Measurements from ENCODE around the gene KDM4B. TPM values are rescaled to one million over a fixed set of nuclear protein-coding genes. Genes with fewer than 3 reads are reported as not detected.
A peak's percentile ranks its signal among the peaks of the same experiment; 100 is the strongest.

Gene KDM4B
- total RNA-seq, 6 experiments from 2014 or later: 17.0 to 27.2 (median 20.3) TPM

DNA sequence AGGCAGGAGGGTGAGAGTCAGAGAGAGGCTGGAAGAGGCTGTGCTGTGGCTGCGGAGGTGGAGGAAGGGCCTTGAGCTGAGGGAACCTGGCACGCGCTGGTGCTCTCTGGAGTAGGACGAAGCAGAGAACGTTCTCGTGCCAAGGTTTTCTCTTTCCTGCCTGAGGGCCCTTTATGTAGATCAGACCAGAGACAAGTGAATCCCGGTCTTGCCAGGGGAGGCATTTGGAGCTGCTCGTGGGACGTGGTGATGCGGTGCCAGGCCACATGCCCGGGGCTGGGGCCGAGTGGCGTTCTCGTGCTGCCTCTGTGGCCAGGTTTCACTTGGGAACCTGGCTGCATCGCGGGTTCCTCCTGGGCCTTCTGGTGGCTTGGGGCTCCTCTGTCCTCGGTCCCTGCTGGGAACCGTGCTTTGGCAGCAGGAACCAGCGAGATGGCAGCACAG lies 54.2 kb downstream of the KDM4B start:
- peaks cover 8% of the 10 kb centered on the region for H3K4me1 Mint-ChIP-seq (ENCODE audit: low read depth)
- no peaks in the 10 kb centered on the region; the same call in 1 of the 2 replicates for H3K36me3 Mint-ChIP-seq (ENCODE audit: low read depth)
- H3K4me3 Mint-ChIP-seq: no peak overlapping the region
- H3K27ac Mint-ChIP-seq: no peak overlapping the region
- H3K9me3 Mint-ChIP-seq: no peaks in the 10 kb centered on the region
- DNase-seq: no peak
- peaks cover 2% of the 10 kb centered on the region for H3K27me3 Mint-ChIP-seq (ENCODE audit: insufficient read depth)
- TF ChIP-seq, protein P1, sequence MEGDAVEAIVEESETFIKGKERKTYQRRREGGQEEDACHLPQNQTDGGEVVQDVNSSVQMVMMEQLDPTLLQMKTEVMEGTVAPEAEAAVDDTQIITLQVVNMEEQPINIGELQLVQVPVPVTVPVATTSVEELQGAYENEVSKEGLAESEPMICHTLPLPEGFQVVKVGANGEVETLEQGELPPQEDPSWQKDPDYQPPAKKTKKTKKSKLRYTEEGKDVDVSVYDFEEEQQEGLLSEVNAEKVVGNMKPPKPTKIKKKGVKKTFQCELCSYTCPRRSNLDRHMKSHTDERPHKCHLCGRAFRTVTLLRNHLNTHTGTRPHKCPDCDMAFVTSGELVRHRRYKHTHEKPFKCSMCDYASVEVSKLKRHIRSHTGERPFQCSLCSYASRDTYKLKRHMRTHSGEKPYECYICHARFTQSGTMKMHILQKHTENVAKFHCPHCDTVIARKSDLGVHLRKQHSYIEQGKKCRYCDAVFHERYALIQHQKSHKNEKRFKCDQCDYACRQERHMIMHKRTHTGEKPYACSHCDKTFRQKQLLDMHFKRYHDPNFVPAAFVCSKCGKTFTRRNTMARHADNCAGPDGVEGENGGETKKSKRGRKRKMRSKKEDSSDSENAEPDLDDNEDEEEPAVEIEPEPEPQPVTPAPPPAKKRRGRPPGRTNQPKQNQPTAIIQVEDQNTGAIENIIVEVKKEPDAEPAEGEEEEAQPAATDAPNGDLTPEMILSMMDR (IDR thresholded peaks at IDR 0.05): no peak

- peaks cover 16% of the 10 kb centered on the region for H3K4me1 Mint-ChIP-seq (ENCODE audit: low read depth)
- H3K9me3 Mint-ChIP-seq: no peaks in the 10 kb centered on the region
- no peak overlapping the region for H3K4me3 Mint-ChIP-seq
- no peak for DNase-seq
- no peak overlapping the region for H3K27ac Mint-ChIP-seq
- no peaks in the 10 kb centered on the region; the same call in 1 of the 2 replicates for H3K36me3 Mint-ChIP-seq (ENCODE audit: low read depth)
- peaks cover 2% of the 10 kb centered on the region; the same call in 1 of the 2 replicates for H3K27me3 Mint-ChIP-seq (ENCODE audit: insufficient read depth)
- TF ChIP-seq, protein P1 (IDR thresholded peaks at IDR 0.05): no peak
These were observed 55.4 kb downstream of the KDM4B start for GRCh38 chr19:5024282-5024681.

DNA sequence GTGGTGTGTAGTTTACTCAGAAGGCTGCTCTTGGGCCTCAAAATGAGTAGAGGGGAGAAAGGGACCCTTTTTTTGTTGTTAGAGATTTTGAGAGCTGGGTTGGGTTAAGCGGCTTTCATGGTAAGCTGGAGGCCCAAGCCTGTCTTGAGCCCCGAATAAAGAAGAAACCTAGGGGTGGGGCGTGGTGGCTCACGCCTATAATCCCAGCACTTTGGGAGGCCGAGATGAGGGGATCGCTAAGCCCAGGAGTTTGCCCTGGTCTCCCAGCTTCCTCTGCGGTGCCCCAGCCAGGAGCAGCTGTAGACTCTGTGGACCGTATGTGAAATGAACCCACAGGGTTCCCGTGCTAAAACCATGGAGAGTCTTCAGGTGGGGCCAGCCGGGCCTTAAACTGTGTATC lies 56.1 kb downstream of the KDM4B start:
- peaks cover 2% of the 10 kb centered on the region; the same call in 1 of the 2 replicates for H3K27me3 Mint-ChIP-seq (ENCODE audit: insufficient read depth)
- no peak for DNase-seq
- H3K9me3 Mint-ChIP-seq: no peaks in the 10 kb centered on the region
- H3K36me3 Mint-ChIP-seq (ENCODE audit: low read depth): no peaks in the 10 kb centered on the region; the same call in 1 of the 2 replicates
- no peak overlapping the region for H3K4me3 Mint-ChIP-seq
- peaks cover 18% of the 10 kb centered on the region for H3K4me1 Mint-ChIP-seq (ENCODE audit: low read depth)
- no peak overlapping the region for H3K27ac Mint-ChIP-seq
- TF ChIP-seq, protein P1 (IDR thresholded peaks at IDR 0.05): no peak

DNA sequence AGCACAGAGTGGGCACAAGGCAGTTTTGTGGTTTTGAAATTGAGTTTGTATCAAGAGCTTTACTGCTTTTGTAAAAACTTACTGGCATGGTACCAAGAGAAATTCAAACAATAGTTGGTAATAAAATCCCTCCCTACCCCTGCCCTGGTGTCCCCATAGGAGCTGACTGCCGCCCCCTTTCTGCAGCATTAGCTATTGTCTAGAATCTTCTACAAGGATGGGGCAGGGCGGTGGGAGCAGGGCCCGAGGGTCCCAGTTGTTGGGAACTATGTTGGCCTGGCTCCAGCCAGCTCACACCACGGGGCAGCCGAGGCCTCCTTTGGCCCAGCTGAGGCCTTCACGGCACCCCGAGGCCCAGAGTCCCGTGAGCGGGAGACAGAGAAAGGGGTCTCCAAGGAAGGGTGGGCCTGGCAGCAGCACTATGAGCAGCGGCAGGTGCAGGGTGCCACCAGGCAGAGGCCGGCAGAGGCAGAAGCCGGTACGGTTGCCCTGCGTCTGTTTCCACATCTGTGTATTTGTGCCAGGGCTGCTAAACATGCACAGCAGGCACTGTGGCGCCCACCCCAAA lies 57.9 kb downstream of the KDM4B start:
- Mint-ChIP-seq H3K4me1 (ENCODE audit: low read depth) (peaks cover 24% of the 10 kb centered on the region), H3K9me3 (no peaks in the 10 kb centered on the region), H3K27ac (no peak overlapping the region), H3K36me3 (ENCODE audit: low read depth) (no peaks in the 10 kb centered on the region), H3K4me3 (no peak overlapping the region), H3K27me3 (ENCODE audit: insufficient read depth) (peaks cover 2% of the 10 kb centered on the region; the same call in 1 of the 2 replicates)
- DNase-seq: no peak
- TF ChIP-seq, protein P1 (IDR thresholded peaks at IDR 0.05): peak; percentile 52

DNA sequence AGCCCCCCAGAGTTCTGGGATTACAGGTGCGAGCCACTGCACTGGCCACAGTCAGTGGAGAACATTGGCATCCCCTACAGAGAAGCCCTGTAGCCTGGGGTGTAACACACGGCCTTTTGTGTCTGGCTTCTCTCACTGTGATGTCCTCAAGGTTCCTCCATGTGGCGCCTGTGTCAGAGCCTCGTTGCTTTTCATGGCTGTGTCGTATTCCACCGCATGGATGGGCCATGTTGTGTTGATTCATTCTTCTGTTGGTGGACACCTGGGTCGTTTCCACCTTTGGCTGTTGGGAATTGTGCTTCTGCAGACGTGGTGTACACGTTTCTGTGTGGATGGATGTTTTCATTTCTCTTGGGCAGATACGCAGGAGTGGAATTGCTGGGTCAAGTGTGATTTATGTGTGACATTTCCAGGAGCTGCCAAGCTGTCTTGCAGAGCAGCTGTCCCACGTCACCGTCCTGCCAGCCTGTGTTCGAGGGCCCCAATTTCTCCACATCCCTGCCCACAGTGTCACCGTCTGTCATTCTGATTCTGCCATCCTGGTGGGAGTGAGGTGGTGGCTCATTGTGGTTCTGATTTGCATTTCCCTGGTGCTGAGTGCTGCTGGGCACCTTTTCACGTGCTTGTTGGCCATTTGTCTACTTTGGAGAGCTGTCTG lies 59.4 kb downstream of the KDM4B start:
- TF ChIP-seq, protein P1 (IDR thresholded peaks at IDR 0.05): no peak
- H3K27ac Mint-ChIP-seq: no peak overlapping the region
- no peaks in the 10 kb centered on the region for H3K27me3 Mint-ChIP-seq (ENCODE audit: insufficient read depth)
- H3K4me1 Mint-ChIP-seq (ENCODE audit: low read depth): peaks cover 26% of the 10 kb centered on the region
- no peaks in the 10 kb centered on the region for H3K9me3 Mint-ChIP-seq
- DNase-seq: no peak
- H3K36me3 Mint-ChIP-seq (ENCODE audit: low read depth): no peaks in the 10 kb centered on the region
- H3K4me3 Mint-ChIP-seq: no peak overlapping the region

All from HFFc6 (cell line).